OCI-LY7 (cell line): Measurements from ENCODE around the gene FGGY. TPM values are rescaled to one million over a fixed set of nuclear protein-coding genes. Genes with fewer than 3 reads are reported as not detected.

Experiments
- BruUV-seq: library from RNA; stranded (reverse); fragments of 400-500 nt; replicated peaks from 2 replicates; lab custom pipeline; 2021; lab: Mats Ljungman, UMichigan
- CTCF ChIA-PET: fragments of 300-600 bp; sonication (Branson Sonifier 250); formaldehyde crosslinking; loops from one replicate; lab custom pipeline; 2022; ENCODE audit warnings: antibody characterized with exemption; ENCODE audit not compliant: unreplicated experiment; lab: Charles Lee
- POLR2A ChIA-PET: fragments of 300-600 bp; sonication (Branson Sonifier 250); formaldehyde crosslinking; loops from one replicate; lab custom pipeline; 2022; ENCODE audit warnings: antibody characterized with exemption; lab: Charles Lee
- DNase-seq: peaks from one replicate; pipeline ENCODE4 v3.0.0-alpha.2; 2015; ENCODE audit warnings: low spot score
- H2AFZ ChIP-seq: fragments of 200-600 bp; sonication (generic), shearing (Covaris generic); 2 replicates; pipeline ENCODE4 v1.6.1; 2014; ENCODE audit warnings: mild to moderate bottlenecking, antibody characterized with exemption, low read length, moderate library complexity
- H3K27ac ChIP-seq: fragments of 200-600 bp; sonication (generic); 2 replicates; pipeline ENCODE4 v1.5.1; 2014; ENCODE audit warnings: mixed run types, low read depth, mild to moderate bottlenecking, moderate library complexity, low read length, inconsistent platforms; ENCODE audit not compliant: poor library complexity, severe bottlenecking
- H3K36me3 ChIP-seq: fragments of 200-600 bp; sonication (generic); 2 replicates; pipeline ENCODE4 v1.6.1; 2014; ENCODE audit warnings: mild to moderate bottlenecking, antibody characterized with exemption, low read length, moderate library complexity, mixed read lengths; ENCODE audit not compliant: insufficient read depth
- H3K4me1 ChIP-seq: fragments of 200-600 bp; sonication (generic); 2 replicates; pipeline ENCODE4 v1.5.1; 2014; ENCODE audit warnings: mild to moderate bottlenecking, low read length; ENCODE audit not compliant: insufficient read depth, poor library complexity, severe bottlenecking
- H3K4me2 ChIP-seq: fragments of 200-600 bp; sonication (generic); 2 replicates; pipeline ENCODE4 v1.6.1; 2014; ENCODE audit warnings: mild to moderate bottlenecking, low read length
- H3K4me3 ChIP-seq: fragments of 200-600 bp; sonication (generic); 2 replicates; pipeline ENCODE4 v1.5.1; 2014; ENCODE audit warnings: mild to moderate bottlenecking, low read depth, low read length; ENCODE audit not compliant: poor library complexity, severe bottlenecking
- H3K79me2 ChIP-seq: fragments of 200-600 bp; sonication (generic); 2 replicates; pipeline ENCODE4 v1.6.1; 2016; ENCODE audit warnings: low read depth, mild to moderate bottlenecking, low read length, moderate library complexity, mixed read lengths; ENCODE audit not compliant: insufficient read depth
- H3K9me2 ChIP-seq: fragments of 200-600 bp; sonication (generic); 2 replicates; pipeline ENCODE4 v1.6.1; 2016; ENCODE audit warnings: mild to moderate bottlenecking, low read length, mixed read lengths; ENCODE audit not compliant: insufficient read depth
- H3K9me3 ChIP-seq: fragments of 200-600 bp; sonication (generic); 2 replicates; pipeline ENCODE4 v1.6.1; 2014; ENCODE audit warnings: mild to moderate bottlenecking, mixed run types, low read length, mixed read lengths
- H4K20me1 ChIP-seq: fragments of 200-600 bp; sonication (generic); 2 replicates; pipeline ENCODE4 v1.6.1; 2014; ENCODE audit warnings: mild to moderate bottlenecking, antibody characterized with exemption, low read length, moderate library complexity, mixed read lengths; ENCODE audit not compliant: insufficient read depth
- CTCF ChIP-seq: fragments of 200-600 bp; sonication (generic); conservative IDR thresholded peaks from 2 replicates; pipeline ENCODE4 v1.5.1; 2014; ENCODE audit warnings: mild to moderate bottlenecking, antibody characterized with exemption, low read length, moderate library complexity, mixed read lengths
- EZH2phosphoT487 ChIP-seq: fragments of 200-600 bp; sonication (generic); IDR thresholded peaks from 2 replicates; pipeline ENCODE4 v1.6.1; 2018; ENCODE audit warnings: low read depth, borderline replicate concordance, mild to moderate bottlenecking, mixed run types, antibody characterized with exemption, low read length, moderate library complexity, mixed read lengths
- intact Hi-C: fragments of 100-400 bp; cut with micrococcal nuclease; formaldehyde crosslinking; loops from one replicate; pipeline ENCODE4 v1.10.0; 2022; ENCODE audit not compliant: unreplicated experiment
- total RNA-seq, 2 experiments: library from RNA; depleted of rRNA in 1 of 2; stranded (reverse); fragments of >200 nt in 1 of 2; shearing (Covaris generic) in 1 of 2; gene quantifications; 2 replicates each; pipeline ENCODE4 v1.2.3, GENCODE V29; 2014 to 2022

FGGY gene
- total RNA-seq, 2 experiments from 2014 or later = 0.63 to 4.5 TPM

- no peak overlapping the region for H3K4me2 ChIP-seq
- intact Hi-C loops = no loop called here
- no peak overlapping the region for H3K4me3 ChIP-seq
- TF ChIP-seq EZH2phosphoT487 (no peak), CTCF (no peak)
- no peak overlapping the region for H3K27ac ChIP-seq
- no peaks in the 10 kb centered on the region for H3K79me2 ChIP-seq
- POLR2A ChIA-PET = no interaction called here
- no peaks in the 10 kb centered on the region for H4K20me1 ChIP-seq
- H3K9me2 ChIP-seq = no peaks in the 10 kb centered on the region
- peaks cover 28% of the 10 kb centered on the region for H3K4me1 ChIP-seq
- no peak overlapping the region for H2AFZ ChIP-seq
- no peaks in the 10 kb centered on the region for H3K36me3 ChIP-seq
- no peaks in the 10 kb centered on the region for H3K9me3 ChIP-seq
- CTCF ChIA-PET = no interaction called here
- BruUV-seq = no TSS peak
- DNase-seq = no peak
These were observed 183.4 kb downstream of the FGGY start for GRCh38 chr1:59480188-59480888.

GRCh38 chr1:59481881-59482505 lies 185.1 kb downstream of the FGGY start:
- peaks cover 28% of the 10 kb centered on the region for H3K4me1 ChIP-seq
- H4K20me1 ChIP-seq = no peaks in the 10 kb centered on the region
- H3K9me2 ChIP-seq = no peaks in the 10 kb centered on the region
- H3K27ac ChIP-seq = no peak overlapping the region
- CTCF ChIA-PET = no interaction called here
- no peak overlapping the region for H3K4me2 ChIP-seq
- intact Hi-C loops = no loop called here
- no peak for TF ChIP-seq EZH2phosphoT487
- TF ChIP-seq CTCF = no peak
- H3K36me3 ChIP-seq = no peaks in the 10 kb centered on the region
- no peak overlapping the region for H3K4me3 ChIP-seq
- H2AFZ ChIP-seq = no peak overlapping the region
- POLR2A ChIA-PET = interaction anchor here (0.7 kb wide), 1 partner anchor 89 kb away, joined by 3 read pairs; no protein-coding TSS in a partner anchor
- DNase-seq = no peak
- H3K9me3 ChIP-seq = no peaks in the 10 kb centered on the region
- BruUV-seq = no TSS peak
- H3K79me2 ChIP-seq = no peaks in the 10 kb centered on the region

GRCh38 chr1:59482986-59483385 lies 186.1 kb downstream of the FGGY start:
- H3K9me2 ChIP-seq = no peaks in the 10 kb centered on the region
- CTCF ChIA-PET = no interaction called here
- no peak for TF ChIP-seq CTCF
- TF ChIP-seq EZH2phosphoT487 = no peak
- peak overlapping the region; percentile 34 for H3K27ac ChIP-seq
- H3K36me3 ChIP-seq = no peaks in the 10 kb centered on the region
- peak overlapping the region; percentile 54 for H3K4me2 ChIP-seq
- POLR2A ChIA-PET = interaction anchor here (1.1 kb wide), 1 partner anchor 17 kb away, joined by 4 read pairs; no protein-coding TSS in a partner anchor
- peaks cover 28% of the 10 kb centered on the region for H3K4me1 ChIP-seq
- no TSS peak for BruUV-seq
- H3K9me3 ChIP-seq = no peaks in the 10 kb centered on the region
- peak overlapping the region; percentile 59; the same call in 1 of the 2 replicates for H2AFZ ChIP-seq
- intact Hi-C loops = no loop called here
- no peaks in the 10 kb centered on the region for H3K79me2 ChIP-seq
- H3K4me3 ChIP-seq = no peak overlapping the region
- no peaks in the 10 kb centered on the region for H4K20me1 ChIP-seq
- DNase-seq = no peak
